Body of pancreas (tissue), 4 donors: ENCODE results near the gene ANKRD33B. TPM values are rescaled to one million over a fixed set of nuclear protein-coding genes. Genes with fewer than 3 reads are reported as not detected.
A peak's percentile ranks its signal among the peaks of the same experiment; 100 is the strongest.

ENCODE experiments used
- ATAC-seq: fragments of 150-250 bp; one replicate; pipeline ENCODE4 v1.9.1; 2016
- DNase-seq, 4 donors: peaks; one replicate each; pipeline ENCODE4 v3.0.0-alpha.2; 2019
- H3K27ac ChIP-seq, 4 donors: fragments of 200-600 bp; sonication (generic); 1 replicate in 3 of 4; 2 replicates in 1 of 4; pipeline versions ENCODE4 v1.5.1 to v1.6.1; 2016 to 2019; ENCODE audit warnings: mild to moderate bottlenecking in 1 of 4, mixed read lengths in 1 of 4, moderate library complexity in 1 of 4
- H3K27me3 ChIP-seq, 2 donors: fragments of 200-600 bp; sonication (generic); one replicate each; pipeline ENCODE4 v1.6.0; 2016; ENCODE audit warnings: mild to moderate bottlenecking in 1 of 2
- H3K36me3 ChIP-seq, 2 donors: fragments of 200-600 bp; sonication (generic); replicated peaks in 1 of 2; 2 replicates each; pipeline ENCODE4 v1.5.1; 2016; ENCODE audit warnings: low read depth in 2 of 2; ENCODE audit not compliant: insufficient read depth in 1 of 2
- H3K4me1 ChIP-seq: fragments of 200-600 bp; sonication (generic); one replicate; pipeline ENCODE4 v1.6.0; 2016
- H3K4me3 ChIP-seq, 2 donors: fragments of 200-600 bp; sonication (generic); 1 replicate in 1 of 2; 2 replicates in 1 of 2; pipeline ENCODE4 v1.5.1; 2016 to 2019
- H3K9me3 ChIP-seq, 3 donors: fragments of 200-600 bp; sonication (generic); 1 replicate in 2 of 3; 2 replicates in 1 of 3; pipeline ENCODE4 v1.5.1; 2016
- CTCF ChIP-seq, 7 experiments: fragments of 450-650 bp in 4 of 7; fragments of 200-600 bp in 3 of 7; sonication (generic) in 3 of 7; IDR thresholded peaks; one replicate each; pipeline ENCODE4 v1.5.1; 2016 to 2019; ENCODE audit warnings: antibody characterized with exemption in 7 of 7
- POLR2A ChIP-seq, 3 donors: fragments of 450-650 bp; IDR thresholded peaks; one replicate each; pipeline ENCODE4 v1.6.1; 2016; ENCODE audit warnings: antibody characterized with exemption in 3 of 3, mild to moderate bottlenecking in 2 of 3
- WGBS, 2 donors: methylation state at CpG; one replicate each; pipeline ENCODE4 v1.1.5; 2017; 5-methylcytosine and 5-hydroxymethylcytosine counted together
- intact Hi-C: fragments of 100-400 bp; cut with DNase I; formaldehyde crosslinking; loops from one replicate; pipeline ENCODE4 v1.15.1; 2023
- total RNA-seq, 2 donors: library from RNA; depleted of rRNA; stranded (reverse); fragments of >200 nt; gene quantifications; one replicate each; pipeline ENCODE4 v1.1.0, GENCODE V29; 2016

ANKRD33B gene
- total RNA-seq, 2 donors from 2014 or later, result 2.3 to 3.9 TPM

GRCh38 chr5:10634050-10634449, 70.2 kb downstream of the ANKRD33B start:
- intact Hi-C loops, result no loop called here
- DNase-seq (no peak), ATAC-seq (no peak)
- no peak for TF ChIP-seq CTCF (IDR thresholded peaks at IDR 0.05)
- no peak for TF ChIP-seq POLR2A (IDR thresholded peaks at IDR 0.05)
- H3K27me3 ChIP-seq, result no peaks in the 10 kb centered on the region
- no peaks in the 10 kb centered on the region for H3K36me3 ChIP-seq
- H3K9me3 ChIP-seq, result no peaks in the 10 kb centered on the region
- H3K4me3 ChIP-seq, result no peak overlapping the region
- no peaks in the 10 kb centered on the region for H3K4me1 ChIP-seq
- H3K27ac ChIP-seq, result no peak overlapping the region
- 67 to 77% methylated on average over 4 of the region's 4 CpGs for WGBS, 2 donors

- Histone ChIP-seq H3K9me3 (no peaks in the 10 kb centered on the region), H3K4me1 (no peaks in the 10 kb centered on the region), H3K4me3 (no peak overlapping the region), H3K27ac (no peak overlapping the region), H3K27me3 (no peaks in the 10 kb centered on the region), H3K36me3 (no peaks in the 10 kb centered on the region)
- intact Hi-C loops, result no loop called here
- no peak for ATAC-seq
- TF ChIP-seq POLR2A (IDR thresholded peaks at IDR 0.05) (no peak), CTCF (IDR thresholded peaks at IDR 0.05) (no peak)
- 75 to 94% methylated on average over 2 of the region's 2 CpGs for whole genome bisulfite sequencing, 2 donors
- no peak for DNase-seq
Measured at GRCh38 chr5:10634562-10634961, 70.7 kb downstream of the ANKRD33B start.

- Histone ChIP-seq H3K9me3 (no peaks in the 10 kb centered on the region), H3K27ac (no peak overlapping the region), H3K4me3 (no peak overlapping the region), H3K36me3 (no peaks in the 10 kb centered on the region), H3K4me1 (no peaks in the 10 kb centered on the region), H3K27me3 (no peaks in the 10 kb centered on the region)
- TF ChIP-seq POLR2A (IDR thresholded peaks at IDR 0.05) (no peak), CTCF (IDR thresholded peaks at IDR 0.05) (no peak)
- intact Hi-C loops, result no loop called here
- no peak for ATAC-seq
- WGBS, 2 donors, result 46 to 61% methylated on average over 5 to 10 of the region's 10 CpGs
- peak in 1 of 4 donors; percentile 27 for DNase-seq
Measured at GRCh38 chr5:10635257-10635866, 71.5 kb downstream of the ANKRD33B start.

- WGBS, 2 donors, result 64 to 69% methylated on average over 11 of the region's 11 CpGs
- ATAC-seq, result no peak
Measured at GRCh38 chr5:10635867-10636350, 72.0 kb downstream of the ANKRD33B start.

More at GRCh38 chr5:10635867-10636350, 72.0 kb downstream of the ANKRD33B start:
- Histone ChIP-seq H3K27ac (no peak overlapping the region), H3K4me1 (no peaks in the 10 kb centered on the region), H3K9me3 (no peaks in the 10 kb centered on the region), H3K36me3 (no peaks in the 10 kb centered on the region), H3K27me3 (no peaks in the 10 kb centered on the region), H3K4me3 (no peak overlapping the region)
- DNase-seq, result no peak
- TF ChIP-seq POLR2A (IDR thresholded peaks at IDR 0.05) (no peak), CTCF (IDR thresholded peaks at IDR 0.05) (no peak)
- intact Hi-C loops, result no loop called here
